ENCODE results near the gene RASA4B.

- TF ChIP-seq, protein P1, sequence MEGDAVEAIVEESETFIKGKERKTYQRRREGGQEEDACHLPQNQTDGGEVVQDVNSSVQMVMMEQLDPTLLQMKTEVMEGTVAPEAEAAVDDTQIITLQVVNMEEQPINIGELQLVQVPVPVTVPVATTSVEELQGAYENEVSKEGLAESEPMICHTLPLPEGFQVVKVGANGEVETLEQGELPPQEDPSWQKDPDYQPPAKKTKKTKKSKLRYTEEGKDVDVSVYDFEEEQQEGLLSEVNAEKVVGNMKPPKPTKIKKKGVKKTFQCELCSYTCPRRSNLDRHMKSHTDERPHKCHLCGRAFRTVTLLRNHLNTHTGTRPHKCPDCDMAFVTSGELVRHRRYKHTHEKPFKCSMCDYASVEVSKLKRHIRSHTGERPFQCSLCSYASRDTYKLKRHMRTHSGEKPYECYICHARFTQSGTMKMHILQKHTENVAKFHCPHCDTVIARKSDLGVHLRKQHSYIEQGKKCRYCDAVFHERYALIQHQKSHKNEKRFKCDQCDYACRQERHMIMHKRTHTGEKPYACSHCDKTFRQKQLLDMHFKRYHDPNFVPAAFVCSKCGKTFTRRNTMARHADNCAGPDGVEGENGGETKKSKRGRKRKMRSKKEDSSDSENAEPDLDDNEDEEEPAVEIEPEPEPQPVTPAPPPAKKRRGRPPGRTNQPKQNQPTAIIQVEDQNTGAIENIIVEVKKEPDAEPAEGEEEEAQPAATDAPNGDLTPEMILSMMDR (IDR thresholded peaks at IDR 0.05; ENCODE audit: poor library complexity), result no peak
- TF ChIP-seq EZH2phosphoT487 (IDR thresholded peaks at IDR 0.05; ENCODE audit: low read depth, severe bottlenecking, unreplicated experiment), result no peak
These were observed 71.0 kb downstream of the RASA4B start for GRCh38 chr7:102446387-102447156.
